SK-N-SH treated with all-trans-retinoic acid at 6 μM for 48 hours (cell line): ENCODE measurements around the gene INPP5E.

ENCODE experiments used
- CREB5 ChIP-seq: fragments of 250-450 bp; sonication (Bioruptor Pico); IDR thresholded peaks from 2 replicates; pipeline ENCODE4 v1.5.1; 2020; ENCODE audit warnings: low read depth, mild to moderate bottlenecking, moderate library complexity
- PATZ1 ChIP-seq: fragments of 250-450 bp; sonication (Bioruptor Pico); IDR thresholded peaks from 2 replicates; pipeline ENCODE4 v1.8.0; 2020; ENCODE audit warnings: mild to moderate bottlenecking, moderate library complexity, borderline replicate concordance

GRCh38 chr9:136467766-136468165, 28.1 kb upstream of the INPP5E start:
- TF ChIP-seq CREB5 (CRISPR knock-in tag): no peak
- TF ChIP-seq PATZ1: no peak
